SK-N-MC (cell line): ENCODE results near the gene SPOPL.

Source experiments
- EZH2 ChIP-seq: fragments of 200-600 bp; sonication (generic); IDR thresholded peaks from one replicate; pipeline ENCODE4 v1.6.1; 2017; ENCODE audit warnings: antibody characterized with exemption
- FOXP2 ChIP-seq: optimal IDR thresholded peaks from 2 replicates; pipeline ENCODE3; 2011; ENCODE audit warnings: mild to moderate bottlenecking, moderate library complexity; ENCODE audit not compliant: insufficient read depth; ENCODE audit errors: extremely low read length, control extremely low read depth
- POLR2AphosphoS5 ChIP-seq: IDR thresholded peaks from 2 replicates; pipeline ENCODE4 v1.6.1; 2012; ENCODE audit warnings: mild to moderate bottlenecking, low read depth, low read length, borderline replicate concordance

- no peak for TF ChIP-seq POLR2AphosphoS5
- TF ChIP-seq EZH2 = no peak
- no peak for TF ChIP-seq FOXP2
Measured at GRCh38 chr2:138499684-138500083, 1.9 kb upstream of the SPOPL start.
